SH-SY5Y (cell line): Measurements from ENCODE around the gene KAT2B.

Source experiments
- GATA2 ChIP-seq: IDR thresholded peaks from 2 replicates; pipeline ENCODE4 v1.6.1; 2011; ENCODE audit warnings: mild to moderate bottlenecking, low read depth, low read length
- GATA3 ChIP-seq: IDR thresholded peaks from 2 replicates; pipeline ENCODE4 v1.6.1; 2011; ENCODE audit warnings: low read depth, mild to moderate bottlenecking, low read length, moderate library complexity

- no peak for TF ChIP-seq GATA3
- no peak for TF ChIP-seq GATA2
These were observed 89.9 kb downstream of the KAT2B start for GRCh38 chr3:20130106-20130505.
